CD1c-positive myeloid dendritic cell (primary cell): ENCODE measurements around the gene LDLRAD2.
"Not testable (repeated sequence)": the region's sequence is repeated elsewhere in the genome, so short reads cannot be mapped to it uniquely, and the experiment has no call there.

Source experiments
- DNase-seq: peaks from one replicate; pipeline ENCODE4 v3.0.0-alpha.2; 2016; ENCODE audit errors: extremely low spot score

LDLRAD2 gene

GRCh38 chr1:21823980-21824702 lies 12.1 kb downstream of the LDLRAD2 start:
- DNase-seq, result no peak

GRCh38 chr1:21824926-21825325 lies 12.9 kb downstream of the LDLRAD2 start:
- DNase-seq, result no peak

- DNase-seq, result no peak
Measured at GRCh38 chr1:21825393-21825792, 13.3 kb downstream of the LDLRAD2 start.

GRCh38 chr1:21826694-21827093 lies 14.6 kb downstream of the LDLRAD2 start:
- DNase-seq, result not testable (repeated sequence)

- no peak for DNase-seq
Measured at GRCh38 chr1:21827141-21827679, 15.1 kb downstream of the LDLRAD2 start.

- DNase-seq, result no peak
Measured at GRCh38 chr1:21828075-21828474, 16.0 kb downstream of the LDLRAD2 start.

- no peak for DNase-seq
Measured at GRCh38 chr1:21828506-21829210, 16.6 kb downstream of the LDLRAD2 start.

- no peak for DNase-seq
Measured at GRCh38 chr1:21829294-21829693, 17.2 kb downstream of the LDLRAD2 start.

GRCh38 chr1:21830792-21831453 lies 18.9 kb downstream of the LDLRAD2 start:
- DNase-seq, result no peak

GRCh38 chr1:21831454-21831970 lies 19.4 kb downstream of the LDLRAD2 start:
- no peak for DNase-seq

GRCh38 chr1:21833392-21833976 lies 21.4 kb downstream of the LDLRAD2 start:
- DNase-seq, result no peak

- DNase-seq, result no peak
Measured at GRCh38 chr1:21834094-21834493, 22.0 kb downstream of the LDLRAD2 start.

GRCh38 chr1:21834666-21835065 lies 22.6 kb downstream of the LDLRAD2 start:
- no peak for DNase-seq

- no peak for DNase-seq
Measured at GRCh38 chr1:21836010-21836409, 23.9 kb downstream of the LDLRAD2 start.

GRCh38 chr1:21836729-21837128 lies 24.7 kb downstream of the LDLRAD2 start:
- DNase-seq, result no peak

- DNase-seq, result no peak
Measured at GRCh38 chr1:21837476-21837875, 25.4 kb downstream of the LDLRAD2 start.

GRCh38 chr1:21838359-21839157 lies 26.5 kb downstream of the LDLRAD2 start:
- DNase-seq, result no peak

GRCh38 chr1:21839337-21840037 lies 27.4 kb downstream of the LDLRAD2 start:
- DNase-seq, result no peak

- no peak for DNase-seq
Measured at GRCh38 chr1:21840981-21841380, 28.9 kb downstream of the LDLRAD2 start.

- DNase-seq, result no peak
Measured at GRCh38 chr1:21841852-21842466, 29.9 kb downstream of the LDLRAD2 start.
